Endodermal cell (in vitro differentiated cells): ENCODE results near the gene NUDT17. TPM values are rescaled to one million over a fixed set of nuclear protein-coding genes. Genes with fewer than 3 reads are reported as not detected.

Source experiments
- DNase-seq: peaks from one replicate; pipeline ENCODE4 v3.0.0-alpha.2; 2017
- H3K27ac ChIP-seq: 2 replicates; pipeline ENCODE4 v1.5.1; 2013; ENCODE audit warnings: mild to moderate bottlenecking, low read depth, low read length, moderate library complexity
- H3K27me3 ChIP-seq: 2 replicates; pipeline ENCODE4 v1.6.1; 2013; ENCODE audit warnings: mild to moderate bottlenecking, low read length, moderate library complexity; ENCODE audit not compliant: insufficient read depth, control insufficient read depth, poor library complexity, severe bottlenecking
- H3K36me3 ChIP-seq: 2 replicates; pipeline ENCODE4 v1.7.0; 2013; ENCODE audit warnings: mild to moderate bottlenecking, low read length, moderate library complexity; ENCODE audit not compliant: control insufficient read depth, insufficient read depth
- H3K4me1 ChIP-seq: one replicate; pipeline ENCODE4 v1.7.0; 2013; ENCODE audit warnings: low read length; ENCODE audit not compliant: control insufficient read depth, insufficient read depth
- H3K4me3 ChIP-seq: 2 replicates; pipeline ENCODE4 v1.5.1; 2013; ENCODE audit warnings: mild to moderate bottlenecking, low read length, moderate library complexity
- H3K9ac ChIP-seq: 2 replicates; pipeline ENCODE4 v1.6.1; 2013; ENCODE audit warnings: mild to moderate bottlenecking, low read length, moderate library complexity; ENCODE audit not compliant: poor library complexity, severe bottlenecking; ENCODE audit errors: extremely low read depth
- H3K9me3 ChIP-seq: 2 replicates; pipeline ENCODE4 v1.6.1; 2013; ENCODE audit warnings: mild to moderate bottlenecking, low read length, moderate library complexity; ENCODE audit not compliant: control insufficient read depth
- H3K27ac Mint-ChIP-seq: 2 replicates; pipeline ENCODE4 v1.8.0; 2020; ENCODE audit warnings: mixed read lengths
- H3K27me3 Mint-ChIP-seq: 2 replicates; pipeline ENCODE4 v1.8.0; 2021; ENCODE audit warnings: mild to moderate bottlenecking, mixed read lengths; ENCODE audit not compliant: insufficient read depth
- H3K36me3 Mint-ChIP-seq: 2 replicates; pipeline ENCODE4 v1.8.0; 2020; ENCODE audit warnings: low read depth, mixed read lengths
- H3K4me1 Mint-ChIP-seq: 2 replicates; pipeline ENCODE4 v1.8.0; 2020; ENCODE audit warnings: mixed read lengths
- H3K4me3 Mint-ChIP-seq: 2 replicates; pipeline ENCODE4 v1.8.0; 2020; ENCODE audit warnings: mild to moderate bottlenecking, moderate library complexity, mixed read lengths
- H3K9me3 Mint-ChIP-seq: 2 replicates; pipeline ENCODE4 v1.8.0; 2020; ENCODE audit warnings: mild to moderate bottlenecking, mixed read lengths
- CTCF ChIP-seq: fragments of 200-600 bp; sonication (generic); conservative IDR thresholded peaks from 2 replicates; pipeline ENCODE4 v1.5.0; 2021; ENCODE audit warnings: antibody characterized with exemption, mild to moderate bottlenecking
- WGBS, 2 experiments: methylation state at CpG; one replicate each; pipeline versions ENCODE4 v1.1.5 to v1.1.7; 2013; ENCODE audit warnings: missing lambda C conversion rate in 2 of 2, mixed read lengths in 1 of 2; ENCODE audit not compliant: insufficient coverage in 1 of 2, insufficient read length in 1 of 2; 5-methylcytosine and 5-hydroxymethylcytosine counted together
- total RNA-seq, 2 donors: library from RNA; stranded (reverse); fragmentation: NEBNext Ultra II Directional in 1 of 2; extraction: Animal tissue kit (Norgen Biotek cat#: 25700) in 1 of 2; gene quantifications; 2 replicates in 1 of 2; 3 replicates in 1 of 2; pipeline ENCODE4 v1.2.1, GENCODE V29; 2021

The NUDT17 gene
- total RNA-seq, 2 donors from 2014 or later: 2.8 to 4.0 TPM

- Histone ChIP-seq H3K27ac (no peak overlapping the region), H3K4me1 (peaks cover 8% of the 10 kb centered on the region), H3K9ac (no peak overlapping the region), H3K27me3 (peaks cover 26% of the 10 kb centered on the region), H3K9me3 (no peaks in the 10 kb centered on the region), H3K4me3 (no peak overlapping the region), H3K36me3 (no peaks in the 10 kb centered on the region)
- Mint-ChIP-seq H3K9me3 (no peaks in the 10 kb centered on the region), H3K27ac (no peak overlapping the region), H3K4me1 (peaks cover 13% of the 10 kb centered on the region), H3K27me3 (peaks cover 59% of the 10 kb centered on the region), H3K36me3 (no peaks in the 10 kb centered on the region), H3K4me3 (no peak overlapping the region)
- TF ChIP-seq CTCF: no peak
- WGBS, 2 experiments: 96% methylated on average over 2 of the region's 2 CpGs; no CpG with 5 or more reads in 1 of the 2 experiments
- DNase-seq: no peak
These were observed 33.3 kb downstream of the NUDT17 start for GRCh38 chr1:145878724-145879123.

GRCh38 chr1:145879775-145880174 lies 34.3 kb downstream of the NUDT17 start:
- DNase-seq: no peak
- no peak overlapping the region for H3K27ac ChIP-seq
- H3K4me3 ChIP-seq: no peak overlapping the region
- H3K36me3 Mint-ChIP-seq: no peaks in the 10 kb centered on the region
- H3K9ac ChIP-seq: no peak overlapping the region
- no peaks in the 10 kb centered on the region for H3K9me3 ChIP-seq
- H3K4me3 Mint-ChIP-seq: no peak overlapping the region
- no peaks in the 10 kb centered on the region for H3K9me3 Mint-ChIP-seq
- no peak for TF ChIP-seq CTCF
- H3K27me3 ChIP-seq: peaks cover 30% of the 10 kb centered on the region
- no peaks in the 10 kb centered on the region for H3K36me3 ChIP-seq
- no peak overlapping the region for H3K27ac Mint-ChIP-seq
- H3K4me1 Mint-ChIP-seq: peaks cover 13% of the 10 kb centered on the region
- peaks cover 59% of the 10 kb centered on the region for H3K27me3 Mint-ChIP-seq
- H3K4me1 ChIP-seq: peaks cover 8% of the 10 kb centered on the region
- 36 to 40% methylated on average over 1 to 5 of the region's 5 CpGs for WGBS, 2 experiments

- H3K9ac ChIP-seq: no peak overlapping the region
- no peak overlapping the region for H3K4me3 ChIP-seq
- WGBS, 2 experiments: 86 to 87% methylated on average over 1 of the region's 1 CpG
- peaks cover 17% of the 10 kb centered on the region for H3K4me1 Mint-ChIP-seq
- peaks cover 41% of the 10 kb centered on the region for H3K27me3 Mint-ChIP-seq
- DNase-seq: no peak
- no peak overlapping the region for H3K27ac Mint-ChIP-seq
- no peaks in the 10 kb centered on the region for H3K36me3 ChIP-seq
- H3K27ac ChIP-seq: no peak overlapping the region
- H3K36me3 Mint-ChIP-seq: no peaks in the 10 kb centered on the region
- H3K27me3 ChIP-seq: peaks cover 33% of the 10 kb centered on the region
- H3K9me3 ChIP-seq: no peaks in the 10 kb centered on the region
- H3K4me3 Mint-ChIP-seq: no peak overlapping the region
- no peak for TF ChIP-seq CTCF
- peaks cover 2% of the 10 kb centered on the region for H3K4me1 ChIP-seq
- no peaks in the 10 kb centered on the region for H3K9me3 Mint-ChIP-seq
These were observed 39.2 kb downstream of the NUDT17 start for GRCh38 chr1:145884675-145885074.
